Right lung (tissue), 5 donors: ENCODE results near the gene MTERF4. TPM values are rescaled to one million over a fixed set of nuclear protein-coding genes. Genes with fewer than 3 reads are reported as not detected.

Experiments used
- DNase-seq, 2 donors: peaks; one replicate each; pipeline ENCODE4 v3.0.0-alpha.2; 2013
- polyA plus RNA-seq, 5 donors: library from polyadenylated mRNA; unstranded; fragments of 120-200 nt; gene quantifications; one replicate each; pipeline versions ENCODE4 v1.2.1 to v1.2.3, GENCODE V29; 2013; ENCODE audit warnings: inconsistent platforms in 1 of 5, low replicate concordance in 1 of 5; ENCODE audit not compliant: insufficient read length in 5 of 5, insufficient read depth in 1 of 5

Gene MTERF4
- polyA plus RNA-seq, 5 donors: 75.2 to 105 (median 92.6) TPM

DNA sequence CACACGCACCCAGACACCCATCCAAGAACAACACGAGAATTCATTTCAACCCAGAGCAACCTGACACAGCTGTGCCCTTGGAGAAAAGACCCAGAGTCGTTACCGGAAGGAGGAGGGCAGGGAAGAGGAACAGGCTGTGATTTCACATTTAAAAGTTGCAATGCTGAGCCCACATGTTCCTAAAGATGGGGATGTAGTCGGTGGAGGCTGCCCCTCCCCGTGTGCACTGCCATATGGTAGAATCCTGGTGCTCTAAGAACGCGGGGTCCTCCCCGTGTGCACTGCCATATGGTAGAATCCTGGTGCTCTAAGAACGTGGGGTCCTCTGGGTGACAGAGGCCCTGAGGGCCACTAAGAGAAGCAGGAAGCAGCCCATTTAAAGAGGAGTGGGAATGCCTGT lies 10.9 kb downstream of the MTERF4 start:
- no peak for DNase-seq

DNA sequence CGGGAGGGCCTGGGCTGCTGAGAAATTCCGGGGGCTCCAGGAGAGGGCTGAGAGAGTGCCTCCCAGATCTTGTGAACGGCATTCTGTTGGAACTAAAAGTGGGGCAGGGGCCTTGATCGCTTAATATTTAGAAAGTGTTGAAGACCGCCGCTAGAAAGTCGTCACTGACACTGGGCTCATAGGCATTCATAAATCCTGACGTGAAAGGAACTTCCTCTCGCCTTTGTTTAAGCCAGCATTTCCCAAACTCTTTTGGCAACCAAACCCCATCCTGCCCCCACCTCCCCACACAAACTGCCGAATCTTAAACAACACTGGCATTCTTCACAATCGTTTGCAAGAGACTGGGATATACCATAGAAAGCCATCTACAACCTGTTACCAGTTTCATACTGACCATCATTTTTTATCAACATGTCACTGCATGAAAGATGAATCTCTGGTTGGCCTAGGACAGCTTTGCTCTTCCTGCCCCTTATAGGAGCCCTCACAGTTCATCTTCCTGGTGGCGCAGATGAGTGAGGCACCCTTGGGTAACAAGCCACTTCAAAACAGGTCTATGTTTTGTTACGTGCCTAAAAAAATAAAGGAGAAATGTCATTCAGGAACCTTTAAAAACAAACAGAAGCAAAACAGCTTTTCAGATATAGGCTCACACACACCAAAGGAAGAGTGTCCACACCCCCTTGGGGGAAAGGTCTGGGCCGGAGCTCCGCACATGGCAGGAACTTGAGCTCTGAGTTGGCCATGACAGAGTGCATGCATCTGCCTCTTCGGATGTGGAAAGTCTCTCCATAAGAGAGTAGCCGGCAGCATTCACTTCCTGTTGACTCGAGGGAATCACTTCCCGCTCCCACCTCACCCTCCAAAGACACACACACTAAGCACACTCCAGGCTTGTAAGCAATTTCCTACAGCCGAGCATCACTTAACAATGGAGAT lies 13.0 kb downstream of the MTERF4 start:
- no peak for DNase-seq

DNA sequence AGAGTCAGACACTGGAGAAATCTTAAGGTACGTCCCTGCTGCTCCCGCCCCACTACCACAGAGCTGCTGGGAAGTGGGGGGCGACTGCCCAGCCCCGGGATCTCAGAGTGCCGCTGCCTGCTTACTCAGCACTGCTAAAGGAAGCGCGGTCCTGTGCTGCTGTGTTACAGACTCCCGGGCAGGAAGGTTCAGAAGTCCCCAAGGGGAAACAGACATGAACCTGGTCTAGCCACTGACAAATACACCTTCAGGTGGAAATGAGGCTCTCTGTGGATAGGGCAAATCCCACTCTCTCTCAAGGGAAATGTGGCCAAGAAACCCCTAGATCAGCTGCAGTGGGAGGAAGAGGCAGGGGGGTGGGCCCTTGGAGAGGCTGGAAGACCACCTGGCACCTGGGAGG lies 13.7 kb downstream of the MTERF4 start:
- no peak for DNase-seq

DNA sequence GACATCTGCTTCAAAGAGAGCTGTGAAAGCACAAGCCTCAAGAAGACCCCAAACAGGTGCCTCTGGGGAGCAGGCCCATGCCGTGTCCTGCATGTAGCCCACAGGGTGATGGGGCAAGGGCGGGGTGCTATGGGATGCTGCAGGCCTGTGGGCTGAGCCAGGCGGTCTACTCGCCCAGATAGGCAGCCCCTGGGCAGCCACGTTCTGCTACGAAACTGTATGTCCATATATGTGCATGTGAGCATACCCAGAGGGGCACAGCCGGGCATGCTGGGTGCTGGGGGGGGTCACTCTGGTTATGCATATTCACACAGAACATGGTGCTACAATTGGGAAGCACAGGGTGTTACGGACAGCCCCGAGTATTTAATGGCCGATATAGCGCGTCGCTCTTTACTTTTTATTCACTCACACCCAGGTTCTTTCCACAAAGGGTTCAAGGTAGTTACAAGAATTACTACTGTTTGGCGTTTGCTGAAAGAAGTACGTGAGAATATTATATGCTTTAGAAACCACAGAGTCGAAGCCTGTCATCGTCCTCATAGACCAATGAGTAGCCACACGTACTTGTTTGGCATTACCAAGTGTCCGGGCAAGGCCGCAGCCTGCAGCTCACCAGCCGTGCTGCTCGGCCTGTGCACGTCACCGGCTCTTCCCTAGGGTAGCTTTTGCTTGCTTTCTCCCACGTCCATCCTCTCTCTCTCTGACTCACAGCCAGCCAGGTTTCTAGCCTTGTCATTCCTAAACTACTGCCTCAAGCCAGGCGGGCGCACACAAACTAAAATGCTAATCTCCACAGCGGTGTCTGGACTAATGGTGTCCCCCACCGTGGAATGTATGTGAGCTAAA lies 14.4 kb downstream of the MTERF4 start:
- DNase-seq: no peak

DNA sequence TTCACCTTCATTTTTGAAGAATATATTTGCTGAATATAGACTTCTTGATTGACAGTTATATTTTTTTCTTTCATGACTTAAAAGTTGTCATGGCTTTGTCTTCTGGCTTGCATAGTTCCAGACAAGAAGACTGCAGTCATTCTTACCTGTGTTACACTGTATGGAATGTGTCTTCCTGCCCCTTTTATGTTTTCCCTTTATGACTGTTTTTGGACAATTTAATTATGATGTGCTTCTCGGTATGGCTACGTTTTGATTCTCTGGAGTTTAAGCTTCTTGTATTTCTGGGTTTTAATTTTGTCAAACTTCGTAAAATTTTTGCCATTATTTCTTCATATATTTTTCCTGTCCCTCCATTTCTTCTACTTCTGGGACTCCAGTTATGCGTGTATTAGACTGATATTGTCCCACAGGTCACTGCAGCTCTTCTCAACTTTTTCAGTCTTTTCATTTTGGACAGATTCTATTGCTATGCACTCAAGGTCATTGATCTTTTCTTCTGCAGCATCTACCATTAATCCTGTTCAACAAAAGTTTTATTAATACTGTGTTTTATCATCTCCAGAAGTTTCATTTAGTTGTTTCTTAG lies 17.1 kb downstream of the MTERF4 start:
- no peak for DNase-seq

DNA sequence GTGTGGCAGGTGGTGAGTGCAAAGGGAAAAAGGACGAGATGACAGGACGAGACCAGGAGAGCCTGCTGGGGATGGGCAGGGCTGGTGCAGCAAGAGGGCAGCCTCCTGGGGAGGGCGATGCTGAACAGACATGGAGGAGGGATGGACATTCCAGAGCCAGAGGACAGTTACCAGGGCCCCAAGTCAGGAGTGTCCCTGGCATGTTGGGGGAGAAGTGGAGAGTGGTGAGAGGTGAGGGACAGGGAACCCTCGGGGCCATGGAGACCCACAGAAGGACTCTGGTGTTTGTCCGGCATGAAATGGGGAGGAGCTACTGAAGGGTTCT lies 19.0 kb downstream of the MTERF4 start:
- DNase-seq: no peak

DNA sequence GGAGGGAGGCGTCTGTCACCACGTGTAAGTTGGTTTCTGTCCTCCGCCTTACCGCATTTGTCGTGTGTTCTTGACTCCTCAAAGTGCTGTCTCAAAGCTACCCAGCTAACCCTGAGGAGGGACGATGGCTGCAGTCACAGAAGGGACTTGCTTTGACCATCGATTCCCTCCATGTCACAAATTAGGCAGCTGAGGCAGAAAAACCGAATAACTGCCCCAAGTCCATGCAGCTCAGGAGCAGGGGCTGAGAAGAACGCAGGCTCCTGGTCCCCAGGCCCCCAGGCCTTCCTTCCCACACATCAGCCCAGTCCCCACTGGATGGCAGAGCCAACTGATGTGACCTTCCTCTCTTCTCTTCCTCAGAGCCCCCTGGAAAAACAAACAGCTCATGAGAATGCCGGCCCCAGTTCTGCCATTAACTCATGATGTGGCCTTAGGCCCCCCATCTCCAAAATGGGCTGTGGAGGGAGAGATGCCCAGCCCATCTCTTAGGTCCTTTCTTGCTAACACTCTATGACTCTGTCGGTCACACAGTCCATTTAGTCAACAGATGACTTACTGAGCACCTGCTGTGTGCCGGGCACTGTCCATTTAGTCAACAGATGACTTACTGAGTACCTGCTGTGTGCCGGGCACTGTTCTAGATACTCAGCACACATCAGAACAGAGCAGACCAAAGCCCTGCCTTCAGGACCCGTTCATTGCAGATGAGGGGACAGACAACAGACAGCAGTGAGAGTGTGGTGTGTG lies 19.6 kb downstream of the MTERF4 start:
- no peak for DNase-seq

DNA sequence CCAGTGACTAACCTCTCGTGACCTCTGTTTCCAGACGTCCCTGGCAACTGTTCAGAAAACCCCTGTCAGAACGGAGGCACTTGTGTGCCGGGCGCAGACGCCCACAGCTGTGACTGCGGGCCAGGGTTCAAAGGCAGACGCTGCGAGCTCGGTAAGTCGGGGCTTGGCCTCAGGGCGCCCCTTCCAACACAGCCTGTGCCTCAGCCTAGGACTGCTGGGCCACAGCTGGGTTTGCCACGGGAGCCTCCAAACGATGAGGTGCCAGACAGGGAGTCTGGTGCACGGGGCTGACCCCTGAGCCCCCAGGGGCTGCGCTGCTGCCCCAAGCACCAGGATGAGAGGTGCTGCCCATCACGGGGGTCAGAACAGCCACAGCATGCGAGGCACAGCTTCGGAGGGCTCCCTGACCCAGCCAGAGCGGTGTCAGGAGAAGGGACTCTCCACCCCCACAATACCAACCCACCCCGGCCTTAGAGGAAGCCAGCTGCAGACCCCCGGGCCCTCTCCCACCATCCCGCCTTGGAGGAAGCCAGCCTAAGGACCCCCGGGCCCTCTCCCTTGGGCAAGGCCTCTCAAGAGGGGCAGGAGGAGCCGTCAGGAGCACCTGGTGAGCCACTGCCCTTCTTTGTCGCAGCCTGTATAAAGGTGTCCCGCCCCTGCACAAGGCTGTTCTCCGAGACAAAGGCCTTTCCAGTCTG lies 20.3 kb downstream of the MTERF4 start:
- no peak for DNase-seq

DNA sequence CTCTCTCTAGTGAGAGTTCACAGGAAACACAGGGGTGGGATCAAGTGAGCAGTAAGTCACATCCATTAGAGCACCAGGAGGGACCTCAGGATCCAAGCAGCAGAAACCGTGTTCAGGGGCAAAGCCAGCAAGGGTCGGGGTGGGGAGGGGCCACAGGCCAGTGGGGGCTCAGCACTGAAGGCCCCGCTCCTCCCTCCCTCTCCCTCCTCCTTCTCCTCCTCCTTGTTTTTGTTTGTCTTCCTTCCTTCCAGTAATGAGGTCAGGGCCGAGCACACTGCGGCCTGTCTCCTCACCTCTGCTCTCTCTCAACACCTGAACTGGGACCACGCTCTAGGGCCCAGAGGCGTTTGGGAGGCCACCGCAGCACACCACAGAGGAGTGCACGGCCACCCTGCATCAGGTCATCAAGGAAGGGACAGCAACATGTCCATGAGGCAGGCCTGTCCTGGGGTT lies 20.9 kb downstream of the MTERF4 start:
- no peak for DNase-seq

DNA sequence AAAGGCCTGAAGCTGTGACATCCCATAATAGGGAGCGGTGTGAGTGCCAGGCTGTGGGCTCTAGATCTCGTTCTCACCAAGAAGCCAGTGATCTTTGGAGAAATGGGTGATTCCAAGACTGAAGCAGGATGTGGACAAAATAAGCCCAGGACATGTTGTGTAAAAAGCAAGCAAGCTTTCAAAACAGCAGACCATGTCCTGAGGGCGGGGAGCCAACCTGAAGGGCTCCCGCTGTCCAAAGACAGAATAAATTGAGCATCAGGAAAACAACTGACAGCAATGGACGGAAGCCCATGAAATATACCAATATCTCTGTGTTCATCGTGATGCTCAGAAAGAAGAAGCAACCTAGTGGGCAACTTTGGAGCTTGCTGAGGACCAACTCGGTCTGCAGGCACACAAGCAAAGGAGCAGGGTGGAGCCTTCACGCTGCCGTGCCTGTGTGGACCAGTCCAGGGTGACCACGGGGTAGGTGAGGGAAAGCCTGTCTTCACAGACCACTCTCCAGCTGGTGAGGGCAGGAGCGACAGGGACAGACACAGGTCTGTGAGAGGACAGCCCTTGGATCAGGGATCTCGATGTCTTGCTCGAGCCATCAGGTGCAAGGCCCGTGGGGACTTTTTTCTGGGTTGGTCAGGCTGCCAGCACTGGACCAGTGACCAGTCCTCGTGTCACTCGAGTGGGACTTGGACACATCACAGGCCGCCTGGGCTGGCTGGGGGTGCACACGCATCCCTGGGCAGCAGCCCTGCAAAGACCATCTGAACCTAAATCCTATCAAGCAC lies 21.5 kb downstream of the MTERF4 start:
- no peak for DNase-seq

DNA sequence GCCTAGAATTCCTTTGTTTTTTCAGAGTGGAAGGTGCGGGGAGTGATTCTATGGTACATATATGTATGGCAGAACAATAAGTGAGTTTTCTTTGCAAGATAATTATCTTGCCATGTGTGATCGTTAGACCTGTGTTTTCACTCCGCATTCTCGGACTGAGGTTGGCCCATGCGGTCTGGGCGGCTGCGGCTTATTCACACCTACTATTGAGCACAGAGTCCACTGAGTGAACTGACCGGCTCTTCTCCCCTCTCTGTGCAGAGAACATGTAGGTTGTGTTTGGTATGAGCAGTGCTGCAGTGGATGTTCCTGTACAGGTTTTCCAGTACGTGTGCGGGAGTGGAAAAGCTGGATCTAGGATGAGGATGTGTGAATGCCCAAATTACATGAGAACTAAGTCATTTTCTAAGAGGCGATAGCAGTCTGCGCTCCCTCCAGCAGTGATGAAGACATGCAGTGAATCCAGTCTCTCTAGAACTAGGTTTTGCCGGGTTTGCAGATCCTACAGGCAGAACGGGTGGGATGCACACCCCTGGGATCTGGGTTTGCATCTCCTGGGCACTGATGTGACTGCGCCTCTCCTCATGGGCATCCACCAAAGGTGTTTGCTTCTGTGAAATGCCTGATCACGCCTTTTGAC lies 27.1 kb downstream of the MTERF4 start:
- DNase-seq: no peak

DNA sequence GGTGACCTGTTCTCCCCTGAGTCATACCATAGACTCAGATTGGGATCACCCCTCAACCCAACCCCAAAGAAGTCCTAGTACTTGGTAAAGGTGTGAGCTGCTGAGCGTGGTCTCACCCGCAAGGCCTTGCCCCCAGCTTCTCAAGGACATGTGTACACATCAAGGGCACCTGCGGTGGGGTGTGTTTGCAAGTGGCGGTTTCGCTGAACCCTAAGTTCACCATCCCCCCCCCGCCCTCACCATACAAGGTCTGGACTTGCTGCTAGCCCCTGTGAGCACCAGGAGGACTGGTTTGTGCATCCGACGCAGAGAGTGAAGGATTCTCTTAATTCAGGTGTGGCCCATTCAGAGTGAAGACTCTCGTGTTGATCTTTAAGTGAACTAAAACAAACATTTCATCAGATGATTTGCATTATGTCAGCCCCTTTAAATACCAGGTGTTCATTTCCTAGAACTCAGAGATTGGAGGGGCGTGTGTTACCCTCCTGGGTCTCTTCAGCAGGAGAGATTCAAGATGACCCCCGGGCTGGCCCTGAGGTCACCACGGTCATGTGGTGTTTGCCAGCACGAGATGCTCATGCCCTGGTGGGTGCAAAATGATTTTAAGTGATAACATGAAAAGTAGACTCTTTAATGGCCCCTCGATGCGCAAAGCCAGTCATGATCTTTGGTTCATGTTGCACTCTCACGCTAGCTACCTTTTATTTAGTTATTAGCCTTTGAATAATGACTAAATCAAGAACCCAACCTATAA lies 27.8 kb downstream of the MTERF4 start:
- no peak for DNase-seq

DNA sequence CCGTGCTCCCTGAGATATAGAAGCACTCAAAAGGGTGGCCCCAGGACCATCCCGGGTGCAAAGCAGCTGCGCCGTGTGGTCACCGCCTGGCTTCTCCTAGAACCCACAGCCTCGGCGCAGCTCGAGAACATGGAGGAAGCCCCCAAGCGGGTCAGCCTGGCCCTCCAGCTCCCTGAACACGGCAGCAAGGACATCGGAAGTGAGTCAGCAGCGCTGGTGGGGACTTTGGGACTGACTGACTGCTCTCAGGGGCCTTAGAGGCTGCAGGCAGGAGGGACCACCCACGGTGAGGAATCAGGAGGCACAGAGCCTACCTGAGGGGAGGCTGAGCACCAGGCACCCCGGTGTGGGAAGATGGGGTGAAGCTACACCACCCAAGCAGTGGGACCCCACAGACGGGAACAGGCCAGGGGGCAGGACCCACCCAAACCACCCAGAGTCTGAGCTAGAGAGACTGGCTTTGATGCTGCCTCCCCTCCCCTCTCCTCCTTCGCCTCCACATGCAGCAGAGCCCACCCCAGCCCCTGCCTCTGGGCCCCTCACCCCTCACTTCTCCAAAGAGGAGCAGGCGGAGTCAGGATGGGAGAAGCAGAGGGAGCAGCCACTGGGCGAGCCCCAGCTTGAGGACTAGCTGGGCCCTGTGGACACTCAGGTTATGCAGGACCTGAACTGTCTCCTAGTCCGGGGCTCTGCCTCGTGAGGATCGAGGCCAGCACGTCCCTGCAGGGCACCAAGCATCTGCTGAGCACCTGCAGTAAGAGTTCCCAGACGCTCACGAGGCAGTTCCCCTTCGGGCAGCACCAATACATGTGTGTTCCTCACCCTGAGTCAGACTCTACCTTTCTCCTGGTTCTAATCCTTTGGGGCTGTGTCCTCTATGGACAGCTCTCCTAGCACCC lies 28.7 kb downstream of the MTERF4 start:
- no peak for DNase-seq

DNA sequence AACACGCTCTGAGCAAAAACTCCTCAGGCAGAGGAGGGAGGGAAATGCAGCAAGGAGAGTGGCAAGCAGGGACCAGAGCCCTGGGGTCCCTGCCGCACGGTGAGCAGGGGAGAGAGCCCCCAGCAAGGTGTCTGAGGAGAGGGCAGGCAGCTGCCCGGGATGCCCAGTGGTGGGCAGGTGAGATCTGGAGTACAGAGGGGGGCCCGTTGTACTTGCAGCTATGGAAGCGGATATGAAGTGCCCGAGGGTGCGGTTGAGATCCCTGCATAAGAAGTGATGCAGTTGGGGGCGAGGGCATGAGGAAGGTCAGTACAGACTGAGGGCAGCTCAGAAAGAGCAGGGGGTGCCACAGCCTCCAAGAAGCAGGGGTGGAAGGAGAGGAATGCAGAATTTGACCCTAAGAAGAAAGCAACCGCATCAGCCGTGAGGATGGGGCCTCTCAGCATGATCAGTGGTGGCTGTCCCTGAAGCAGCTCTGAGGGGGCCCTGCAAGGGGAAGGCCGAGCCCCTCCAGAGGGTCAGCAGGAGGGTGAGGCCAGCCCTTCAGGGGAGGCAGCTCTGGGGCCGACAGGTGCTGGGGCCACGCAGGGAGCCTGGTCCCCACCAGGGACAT lies 29.4 kb downstream of the MTERF4 start:
- DNase-seq: no peak

DNA sequence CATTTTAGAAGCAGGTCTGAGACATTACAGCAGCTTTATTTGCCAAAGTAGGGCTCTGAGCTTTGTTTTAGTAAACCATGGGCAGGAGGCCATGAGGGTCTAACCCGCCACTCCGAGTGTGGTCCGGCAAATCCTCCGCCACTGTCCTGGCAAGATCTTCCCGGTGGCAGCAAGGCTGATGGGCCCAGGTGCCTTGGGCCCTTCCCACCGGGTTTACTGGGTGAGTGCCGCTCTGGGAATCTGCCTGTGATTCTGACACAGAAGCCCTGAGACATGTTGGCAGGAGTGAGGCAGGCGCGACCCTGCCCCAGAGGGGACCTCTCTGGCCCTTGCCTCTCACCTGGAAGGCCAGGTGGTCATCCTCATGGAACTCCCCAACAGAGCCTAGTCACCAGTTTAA lies 29.9 kb downstream of the MTERF4 start:
- no peak for DNase-seq

DNA sequence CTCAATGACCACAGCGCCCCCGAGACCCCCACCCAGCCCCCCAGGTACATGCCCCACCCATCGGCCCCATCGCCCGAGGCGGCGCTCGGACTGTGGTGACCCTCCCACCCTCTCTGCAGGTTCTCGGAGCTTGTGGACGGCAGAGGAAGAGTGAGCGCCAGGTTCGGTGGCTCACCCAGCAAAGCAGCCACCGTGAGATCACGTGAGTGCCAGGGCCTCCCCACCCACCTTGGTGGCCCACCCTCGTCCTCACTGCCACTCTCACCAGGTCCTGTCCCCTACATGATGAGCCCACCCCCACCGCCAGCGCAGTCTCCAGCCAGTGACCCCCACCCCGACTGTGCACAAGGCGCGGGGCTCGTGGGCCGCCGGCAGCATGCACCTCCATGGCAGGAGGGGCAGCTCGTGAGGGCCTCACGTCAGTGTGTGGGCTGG lies 30.4 kb downstream of the MTERF4 start:
- DNase-seq: no peak
